HL-60 (cell line): ENCODE results near the gene OSCAR.

Source experiments
- DNase-seq, 2 experiments: peaks; one replicate each; pipeline ENCODE4 v3.0.0-alpha.2; 2010 to 2020; ENCODE audit warnings: low read depth in 1 of 2, low spot score in 1 of 2
- H3K27ac ChIP-seq: fragments of 250-450 bp; sonication (Bioruptor Pico); replicated peaks from 2 replicates; pipeline ENCODE4 v1.5.1; 2020; ENCODE audit warnings: mild to moderate bottlenecking, moderate library complexity
- H3K27me3 ChIP-seq: fragments of 250-450 bp; sonication (Bioruptor Pico); 2 replicates; pipeline ENCODE4 v1.5.1; 2021; ENCODE audit warnings: mild to moderate bottlenecking, moderate library complexity; ENCODE audit not compliant: insufficient read depth, poor library complexity, severe bottlenecking
- H3K4me3 ChIP-seq: replicated peaks from 2 replicates; pipeline ENCODE4 v1.5.1; 2011; ENCODE audit warnings: mild to moderate bottlenecking, control low read depth, low read length; ENCODE audit not compliant: insufficient read depth
- GABPA ChIP-seq: IDR thresholded peaks from 2 replicates; pipeline ENCODE4 v1.6.1; 2012; ENCODE audit warnings: low read depth
- POLR2AphosphoS5 ChIP-seq: IDR thresholded peaks from 2 replicates; pipeline ENCODE4 v1.6.1; 2012; ENCODE audit warnings: low read depth
- SPI1 ChIP-seq: IDR thresholded peaks from 2 replicates; pipeline ENCODE4 v1.6.1; 2012; ENCODE audit warnings: low read depth, mild to moderate bottlenecking, borderline replicate concordance
- TF ChIP-seq, protein P1 (sequence below): IDR thresholded peaks from one replicate; pipeline ENCODE4 v1.5.1; 2011; ENCODE audit warnings: low read length, control low read depth, inconsistent platforms; ENCODE audit not compliant: insufficient read depth
- TF ChIP-seq, protein P2 (sequence below): IDR thresholded peaks from 2 replicates; pipeline ENCODE4 v1.6.1; 2012; ENCODE audit warnings: low read depth; ENCODE audit not compliant: insufficient replicate concordance

Gene OSCAR

DNA sequence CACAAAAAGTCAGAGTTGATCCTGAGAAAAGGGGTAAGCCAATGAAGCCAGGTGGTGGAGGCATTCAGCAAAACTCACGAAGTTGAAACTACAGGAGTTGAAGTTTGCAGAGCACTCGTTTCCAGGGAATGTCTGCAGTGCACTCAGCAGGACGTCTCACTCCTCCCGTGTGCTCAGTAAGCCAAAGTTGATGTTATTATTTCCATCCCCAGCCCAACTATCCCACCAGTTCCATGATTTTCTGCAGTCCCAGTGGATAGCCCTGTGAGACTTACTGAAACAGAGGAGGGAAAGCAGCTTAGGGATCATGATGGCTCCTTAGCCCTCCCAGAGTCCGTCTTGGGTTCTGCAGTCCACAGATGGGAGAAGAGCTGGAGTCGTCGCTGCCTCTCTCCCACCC lies 19.6 kb downstream of the OSCAR start, which contains the start of gene TARM1:
TARM1 (minus strand) TSS at position 334 of the 400 bp plus-strand sequence; CDS start at position 309, 25 bp downstream.
- TF ChIP-seq, protein P1, sequence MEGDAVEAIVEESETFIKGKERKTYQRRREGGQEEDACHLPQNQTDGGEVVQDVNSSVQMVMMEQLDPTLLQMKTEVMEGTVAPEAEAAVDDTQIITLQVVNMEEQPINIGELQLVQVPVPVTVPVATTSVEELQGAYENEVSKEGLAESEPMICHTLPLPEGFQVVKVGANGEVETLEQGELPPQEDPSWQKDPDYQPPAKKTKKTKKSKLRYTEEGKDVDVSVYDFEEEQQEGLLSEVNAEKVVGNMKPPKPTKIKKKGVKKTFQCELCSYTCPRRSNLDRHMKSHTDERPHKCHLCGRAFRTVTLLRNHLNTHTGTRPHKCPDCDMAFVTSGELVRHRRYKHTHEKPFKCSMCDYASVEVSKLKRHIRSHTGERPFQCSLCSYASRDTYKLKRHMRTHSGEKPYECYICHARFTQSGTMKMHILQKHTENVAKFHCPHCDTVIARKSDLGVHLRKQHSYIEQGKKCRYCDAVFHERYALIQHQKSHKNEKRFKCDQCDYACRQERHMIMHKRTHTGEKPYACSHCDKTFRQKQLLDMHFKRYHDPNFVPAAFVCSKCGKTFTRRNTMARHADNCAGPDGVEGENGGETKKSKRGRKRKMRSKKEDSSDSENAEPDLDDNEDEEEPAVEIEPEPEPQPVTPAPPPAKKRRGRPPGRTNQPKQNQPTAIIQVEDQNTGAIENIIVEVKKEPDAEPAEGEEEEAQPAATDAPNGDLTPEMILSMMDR = no peak
- TF ChIP-seq SPI1 (no peak), GABPA (no peak), POLR2AphosphoS5 (no peak)
- TF ChIP-seq, protein P2, sequence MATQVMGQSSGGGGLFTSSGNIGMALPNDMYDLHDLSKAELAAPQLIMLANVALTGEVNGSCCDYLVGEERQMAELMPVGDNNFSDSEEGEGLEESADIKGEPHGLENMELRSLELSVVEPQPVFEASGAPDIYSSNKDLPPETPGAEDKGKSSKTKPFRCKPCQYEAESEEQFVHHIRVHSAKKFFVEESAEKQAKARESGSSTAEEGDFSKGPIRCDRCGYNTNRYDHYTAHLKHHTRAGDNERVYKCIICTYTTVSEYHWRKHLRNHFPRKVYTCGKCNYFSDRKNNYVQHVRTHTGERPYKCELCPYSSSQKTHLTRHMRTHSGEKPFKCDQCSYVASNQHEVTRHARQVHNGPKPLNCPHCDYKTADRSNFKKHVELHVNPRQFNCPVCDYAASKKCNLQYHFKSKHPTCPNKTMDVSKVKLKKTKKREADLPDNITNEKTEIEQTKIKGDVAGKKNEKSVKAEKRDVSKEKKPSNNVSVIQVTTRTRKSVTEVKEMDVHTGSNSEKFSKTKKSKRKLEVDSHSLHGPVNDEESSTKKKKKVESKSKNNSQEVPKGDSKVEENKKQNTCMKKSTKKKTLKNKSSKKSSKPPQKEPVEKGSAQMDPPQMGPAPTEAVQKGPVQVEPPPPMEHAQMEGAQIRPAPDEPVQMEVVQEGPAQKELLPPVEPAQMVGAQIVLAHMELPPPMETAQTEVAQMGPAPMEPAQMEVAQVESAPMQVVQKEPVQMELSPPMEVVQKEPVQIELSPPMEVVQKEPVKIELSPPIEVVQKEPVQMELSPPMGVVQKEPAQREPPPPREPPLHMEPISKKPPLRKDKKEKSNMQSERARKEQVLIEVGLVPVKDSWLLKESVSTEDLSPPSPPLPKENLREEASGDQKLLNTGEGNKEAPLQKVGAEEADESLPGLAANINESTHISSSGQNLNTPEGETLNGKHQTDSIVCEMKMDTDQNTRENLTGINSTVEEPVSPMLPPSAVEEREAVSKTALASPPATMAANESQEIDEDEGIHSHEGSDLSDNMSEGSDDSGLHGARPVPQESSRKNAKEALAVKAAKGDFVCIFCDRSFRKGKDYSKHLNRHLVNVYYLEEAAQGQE = no peak
- Histone ChIP-seq H3K27ac (no peak within 1 kb of the TSS), H3K27me3 (no peaks in the 10 kb centered on the region), H3K4me3 (no peak within 1 kb of the TSS)
- DNase-seq = no peak

DNA sequence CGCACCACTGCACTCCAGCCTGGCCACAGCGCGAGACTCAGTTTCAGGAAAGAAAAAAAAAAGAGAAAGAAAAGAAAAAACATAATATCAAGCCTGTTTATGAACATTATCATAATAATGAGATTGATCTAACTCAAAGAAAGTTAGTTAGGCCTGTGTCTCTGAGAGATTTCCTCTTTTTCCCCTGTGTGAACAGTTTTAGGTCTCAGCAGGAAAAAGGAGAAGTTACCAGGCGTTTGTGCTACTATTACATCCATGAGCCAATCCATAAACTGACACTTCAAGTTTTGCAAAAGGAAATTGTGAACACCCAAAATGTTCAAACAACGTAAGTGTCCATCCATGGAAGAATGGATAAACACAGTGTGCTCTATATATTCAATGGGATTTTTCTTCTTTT lies 23.3 kb downstream of the OSCAR start:
- Histone ChIP-seq H3K4me3 (no peak overlapping the region), H3K27ac (peak overlapping the region; percentile 63), H3K27me3 (no peaks in the 10 kb centered on the region)
- TF ChIP-seq, protein P1 = no peak
- no peak for TF ChIP-seq POLR2AphosphoS5
- TF ChIP-seq GABPA = no peak
- peak; percentile 94 for TF ChIP-seq SPI1
- TF ChIP-seq, protein P2 = no peak
- DNase-seq = peak in 1 of 2 experiments; percentile 74

DNA sequence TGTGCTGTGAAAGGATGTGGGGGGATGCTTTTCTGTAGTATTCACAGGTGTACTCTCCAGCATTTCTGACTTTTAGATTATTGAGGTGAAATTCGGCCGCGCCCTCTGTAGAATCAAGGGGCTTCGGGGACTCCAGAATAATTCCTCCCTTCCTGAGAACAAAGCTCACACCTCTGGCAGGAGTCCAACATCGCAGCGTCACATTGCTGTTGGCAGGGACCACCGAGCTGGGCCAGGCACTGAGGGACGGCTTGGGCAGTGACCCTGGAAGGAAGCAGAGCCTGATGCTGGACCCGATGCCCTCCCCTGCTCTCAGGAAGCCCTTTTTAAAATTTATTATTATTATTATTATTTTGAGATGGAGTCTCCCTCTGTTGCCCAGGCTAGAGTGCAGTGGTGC lies 25.8 kb downstream of the OSCAR start:
- Histone ChIP-seq H3K27ac (no peak overlapping the region), H3K4me3 (no peak overlapping the region), H3K27me3 (no peaks in the 10 kb centered on the region)
- no peak for DNase-seq
- TF ChIP-seq, protein P2 = no peak
- TF ChIP-seq POLR2AphosphoS5 = no peak
- TF ChIP-seq GABPA = no peak
- no peak for TF ChIP-seq SPI1
- TF ChIP-seq, protein P1 = no peak
